Neural cell (in vitro differentiated cells): ENCODE measurements around the gene RALGDS. TPM values are rescaled to one million over a fixed set of nuclear protein-coding genes. Genes with fewer than 3 reads are reported as not detected.

ENCODE experiments used
- H2AFZ ChIP-seq: fragments of 200-600, 300-800 bp; sonication (generic), shearing (Covaris generic); 2 replicates; pipeline ENCODE4 v1.6.0; 2014; ENCODE audit warnings: low read depth, mild to moderate bottlenecking, antibody characterized with exemption, low read length, moderate library complexity
- H3F3A ChIP-seq: fragments of 200-600 bp; shearing (Covaris generic); 2 replicates; pipeline ENCODE4 v1.6.1; 2016; ENCODE audit warnings: mild to moderate bottlenecking, moderate library complexity, mixed read lengths, antibody characterized with exemption, low read length; ENCODE audit not compliant: insufficient read depth, poor library complexity, severe bottlenecking
- H3K27ac ChIP-seq: fragments of 200-600, 300-800 bp; sonication (generic), shearing (Covaris generic); 2 replicates; pipeline ENCODE4 v1.5.1; 2014; ENCODE audit warnings: mild to moderate bottlenecking, low read length, moderate library complexity
- H3K27me3 ChIP-seq: fragments of 300-800, 200-600 bp; sonication (generic), shearing (Covaris generic); 2 replicates; pipeline ENCODE4 v1.6.0; 2014; ENCODE audit warnings: mild to moderate bottlenecking, low read depth, low read length, moderate library complexity; ENCODE audit not compliant: insufficient read depth
- H3K36me3 ChIP-seq: fragments of 300-800, 200-600 bp; sonication (generic), shearing (Covaris generic); 2 replicates; pipeline ENCODE4 v1.5.1; 2014; ENCODE audit warnings: mild to moderate bottlenecking, antibody characterized with exemption, low read length, moderate library complexity; ENCODE audit not compliant: insufficient read depth
- H3K4me2 ChIP-seq: fragments of 300-800, 200-600 bp; sonication (generic), shearing (Covaris generic); 2 replicates; pipeline ENCODE4 v1.6.0; 2014; ENCODE audit warnings: mild to moderate bottlenecking, low read length
- H3K4me3 ChIP-seq: fragments of 300-800, 200-600 bp; sonication (generic), shearing (Covaris generic); 2 replicates; pipeline ENCODE4 v1.5.1; 2014; ENCODE audit warnings: mild to moderate bottlenecking, low read length, moderate library complexity
- H3K79me2 ChIP-seq: fragments of 200-600 bp; shearing (Covaris generic); replicated peaks from 2 replicates; pipeline ENCODE4 v1.6.0; 2014; ENCODE audit warnings: mild to moderate bottlenecking, low read length, moderate library complexity; ENCODE audit not compliant: insufficient read depth
- H3K9ac ChIP-seq: fragments of 300-800, 200-600 bp; sonication (generic), shearing (Covaris generic); 2 replicates; pipeline ENCODE4 v1.6.1; 2016; ENCODE audit warnings: mild to moderate bottlenecking, low read length, mixed read lengths
- H3K9me2 ChIP-seq: fragments of 200-600 bp; shearing (Covaris generic); 2 replicates; pipeline ENCODE4 v1.6.1; 2016; ENCODE audit warnings: mild to moderate bottlenecking, low read length, mixed read lengths; ENCODE audit not compliant: insufficient read depth
- H3K9me3 ChIP-seq: fragments of 200-600, 300-800 bp; sonication (generic), shearing (Covaris generic); 2 replicates; pipeline ENCODE4 v1.6.1; 2016; ENCODE audit warnings: mild to moderate bottlenecking, mixed run types, low read length, moderate library complexity, mixed read lengths
- H4K20me1 ChIP-seq: fragments of 200-600 bp; shearing (Covaris generic); 2 replicates; pipeline ENCODE4 v1.6.1; 2016; ENCODE audit warnings: mild to moderate bottlenecking, mixed run types; ENCODE audit not compliant: insufficient read depth
- EP300 ChIP-seq: fragments of 450-650 bp; conservative IDR thresholded peaks from 2 replicates; pipeline ENCODE4 v1.6.1; 2014; ENCODE audit warnings: antibody characterized with exemption, mild to moderate bottlenecking, moderate library complexity; ENCODE audit not compliant: poor library complexity, severe bottlenecking
- EZH2 ChIP-seq: fragments of 200-600, 300-800 bp; shearing (Covaris generic), sonication (generic); IDR thresholded peaks from 2 replicates; pipeline ENCODE4 v1.6.1; 2014; ENCODE audit warnings: antibody characterized with exemption, low read length, borderline replicate concordance, mild to moderate bottlenecking; ENCODE audit not compliant: insufficient read depth, poor library complexity, severe bottlenecking
- MXI1 ChIP-seq: fragments of 450-650 bp; conservative IDR thresholded peaks from 2 replicates; pipeline ENCODE4 v1.6.1; 2014; ENCODE audit warnings: antibody characterized with exemption, mild to moderate bottlenecking; ENCODE audit not compliant: poor library complexity, severe bottlenecking
- POLR2AphosphoS5 ChIP-seq: IDR thresholded peaks from 2 replicates; pipeline ENCODE4 v1.6.1; 2012
- RAD21 ChIP-seq: fragments of 450-650 bp; conservative IDR thresholded peaks from 2 replicates; pipeline ENCODE4 v1.6.1; 2014; ENCODE audit warnings: antibody characterized with exemption, mild to moderate bottlenecking, moderate library complexity
- SMC3 ChIP-seq: fragments of 450-650 bp; conservative IDR thresholded peaks from 2 replicates; pipeline ENCODE4 v1.6.1; 2014; ENCODE audit warnings: antibody characterized with exemption, mild to moderate bottlenecking, moderate library complexity; ENCODE audit not compliant: poor library complexity
- TAF1 ChIP-seq: IDR thresholded peaks from 2 replicates; pipeline ENCODE4 v1.6.1; 2012; ENCODE audit warnings: low read depth
- polyA plus RNA-seq: library from polyadenylated mRNA; depleted of rRNA; stranded (reverse); fragments of >200 nt; gene quantifications from 2 replicates; pipeline ENCODE4 v1.2.3, GENCODE V29; 2014
- TF ChIP-seq, protein P1 (sequence below): fragments of 450-650 bp; IDR thresholded peaks from 2 replicates; pipeline ENCODE4 v1.5.1; 2014; ENCODE audit warnings: antibody characterized with exemption, mild to moderate bottlenecking, moderate library complexity; ENCODE audit not compliant: poor library complexity, severe bottlenecking
- TF ChIP-seq, protein P2 (sequence below): IDR thresholded peaks from 2 replicates; pipeline ENCODE4 v1.6.1; 2012; ENCODE audit warnings: borderline replicate concordance

Gene RALGDS
- polyA plus RNA-seq, 1 donor from 2014 or later = 174 TPM

DNA sequence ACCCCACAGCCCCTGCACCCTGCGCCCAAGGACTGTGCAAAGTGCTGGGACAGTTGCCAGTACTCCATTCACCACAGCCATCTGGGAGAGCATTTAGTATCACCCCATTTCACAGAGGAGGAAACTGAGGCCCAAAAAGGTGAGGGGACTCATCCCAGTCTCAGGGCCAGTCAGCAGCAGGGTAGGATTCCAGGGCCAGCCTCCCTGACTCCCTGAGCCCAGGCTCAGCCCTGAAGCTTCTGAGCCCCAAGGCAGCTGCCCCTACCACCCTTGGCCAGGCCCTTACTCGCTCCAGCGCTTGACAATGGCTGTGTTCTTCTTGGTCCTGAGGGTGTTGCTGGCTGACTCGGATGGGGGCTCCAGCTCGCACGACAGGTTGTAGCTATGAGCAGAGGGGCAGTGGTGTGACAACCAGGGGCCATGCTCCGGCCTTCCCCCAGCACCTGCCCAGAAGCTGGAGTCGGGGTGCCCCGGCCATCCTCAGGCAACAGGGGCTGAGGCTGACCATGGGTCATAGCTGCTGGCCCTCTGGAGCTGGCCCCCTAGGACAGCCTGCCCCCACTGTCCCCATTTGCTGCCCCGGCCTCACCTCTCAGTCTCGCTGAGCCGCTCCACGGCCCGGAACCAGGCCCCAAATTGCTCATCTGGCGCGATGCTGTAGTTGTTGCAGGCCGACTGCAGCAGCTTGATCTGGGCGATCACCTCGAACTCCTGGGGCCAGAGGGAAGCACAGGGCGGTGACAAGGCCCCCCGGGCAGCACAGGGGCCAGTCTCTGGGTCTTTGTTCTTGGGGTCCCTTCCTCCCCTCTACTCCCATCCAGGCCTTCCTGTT lies 18.6 kb downstream of the RALGDS start:
- H3F3A ChIP-seq = no peaks in the 10 kb centered on the region
- H3K4me3 ChIP-seq = no peak overlapping the region
- H2AFZ ChIP-seq = no peak overlapping the region
- no peaks in the 10 kb centered on the region for H3K79me2 ChIP-seq
- no peaks in the 10 kb centered on the region for H3K9me2 ChIP-seq
- peaks cover 22% of the 10 kb centered on the region for H3K36me3 ChIP-seq
- H3K27ac ChIP-seq = no peak overlapping the region
- H3K9ac ChIP-seq = no peak overlapping the region
- no peaks in the 10 kb centered on the region for H4K20me1 ChIP-seq
- no peak overlapping the region for H3K4me2 ChIP-seq
- no peaks in the 10 kb centered on the region for H3K9me3 ChIP-seq
- no peaks in the 10 kb centered on the region for H3K27me3 ChIP-seq
- TF ChIP-seq TAF1 (no peak), EZH2 (no peak), POLR2AphosphoS5 (no peak), EP300 (no peak), RAD21 (no peak), SMC3 (no peak)
- TF ChIP-seq, protein P1, sequence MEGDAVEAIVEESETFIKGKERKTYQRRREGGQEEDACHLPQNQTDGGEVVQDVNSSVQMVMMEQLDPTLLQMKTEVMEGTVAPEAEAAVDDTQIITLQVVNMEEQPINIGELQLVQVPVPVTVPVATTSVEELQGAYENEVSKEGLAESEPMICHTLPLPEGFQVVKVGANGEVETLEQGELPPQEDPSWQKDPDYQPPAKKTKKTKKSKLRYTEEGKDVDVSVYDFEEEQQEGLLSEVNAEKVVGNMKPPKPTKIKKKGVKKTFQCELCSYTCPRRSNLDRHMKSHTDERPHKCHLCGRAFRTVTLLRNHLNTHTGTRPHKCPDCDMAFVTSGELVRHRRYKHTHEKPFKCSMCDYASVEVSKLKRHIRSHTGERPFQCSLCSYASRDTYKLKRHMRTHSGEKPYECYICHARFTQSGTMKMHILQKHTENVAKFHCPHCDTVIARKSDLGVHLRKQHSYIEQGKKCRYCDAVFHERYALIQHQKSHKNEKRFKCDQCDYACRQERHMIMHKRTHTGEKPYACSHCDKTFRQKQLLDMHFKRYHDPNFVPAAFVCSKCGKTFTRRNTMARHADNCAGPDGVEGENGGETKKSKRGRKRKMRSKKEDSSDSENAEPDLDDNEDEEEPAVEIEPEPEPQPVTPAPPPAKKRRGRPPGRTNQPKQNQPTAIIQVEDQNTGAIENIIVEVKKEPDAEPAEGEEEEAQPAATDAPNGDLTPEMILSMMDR = no peak

DNA sequence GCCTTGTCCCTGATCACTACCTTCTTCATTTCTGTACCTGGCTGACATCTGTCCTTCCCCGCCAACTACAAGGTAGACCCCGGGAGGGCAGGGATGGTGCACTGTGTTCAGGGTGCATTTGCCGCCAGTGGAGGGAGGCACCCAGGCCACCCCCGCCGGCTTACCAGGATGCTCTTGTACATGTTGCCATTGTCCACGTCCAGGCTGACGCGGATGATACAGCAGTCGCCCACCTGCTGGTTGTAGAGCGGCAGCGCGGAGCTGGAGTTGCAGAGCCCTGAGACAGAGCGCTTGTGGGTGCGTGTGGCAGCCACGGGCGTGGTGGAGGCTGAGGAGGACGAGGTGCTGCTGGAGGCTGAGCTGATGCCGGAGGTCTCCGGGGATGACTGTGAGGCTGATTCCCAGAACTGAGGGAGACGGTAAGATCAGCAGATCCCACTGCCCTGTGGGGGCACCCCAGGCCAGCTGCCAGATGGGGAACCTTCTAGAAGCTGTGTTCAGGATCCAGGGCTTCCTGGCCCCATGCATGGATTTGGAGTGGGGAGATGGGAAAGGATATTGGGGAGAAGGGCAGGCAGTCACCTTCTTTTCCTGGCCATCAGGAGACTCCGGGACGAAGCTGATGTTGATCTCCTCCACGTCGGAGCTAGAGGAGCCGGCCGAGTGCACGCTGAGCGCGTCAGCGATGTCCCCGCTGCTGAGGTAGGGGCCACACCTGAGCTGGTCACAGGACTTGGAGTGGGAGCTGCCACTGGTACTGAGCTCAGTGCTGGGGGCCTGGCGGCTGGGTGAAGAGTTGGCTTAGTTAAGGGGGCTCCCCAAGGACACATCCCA lies 19.5 kb downstream of the RALGDS start:
- no peaks in the 10 kb centered on the region for H3K9me2 ChIP-seq
- H4K20me1 ChIP-seq = no peaks in the 10 kb centered on the region
- no peak overlapping the region for H3K27ac ChIP-seq
- H3K9me3 ChIP-seq = no peaks in the 10 kb centered on the region
- H3K9ac ChIP-seq = no peak overlapping the region
- no peaks in the 10 kb centered on the region for H3K79me2 ChIP-seq
- no peak for TF ChIP-seq RAD21
- no peak for TF ChIP-seq EP300
- TF ChIP-seq, protein P1 = no peak
- TF ChIP-seq SMC3 = no peak
- TF ChIP-seq, protein P2, sequence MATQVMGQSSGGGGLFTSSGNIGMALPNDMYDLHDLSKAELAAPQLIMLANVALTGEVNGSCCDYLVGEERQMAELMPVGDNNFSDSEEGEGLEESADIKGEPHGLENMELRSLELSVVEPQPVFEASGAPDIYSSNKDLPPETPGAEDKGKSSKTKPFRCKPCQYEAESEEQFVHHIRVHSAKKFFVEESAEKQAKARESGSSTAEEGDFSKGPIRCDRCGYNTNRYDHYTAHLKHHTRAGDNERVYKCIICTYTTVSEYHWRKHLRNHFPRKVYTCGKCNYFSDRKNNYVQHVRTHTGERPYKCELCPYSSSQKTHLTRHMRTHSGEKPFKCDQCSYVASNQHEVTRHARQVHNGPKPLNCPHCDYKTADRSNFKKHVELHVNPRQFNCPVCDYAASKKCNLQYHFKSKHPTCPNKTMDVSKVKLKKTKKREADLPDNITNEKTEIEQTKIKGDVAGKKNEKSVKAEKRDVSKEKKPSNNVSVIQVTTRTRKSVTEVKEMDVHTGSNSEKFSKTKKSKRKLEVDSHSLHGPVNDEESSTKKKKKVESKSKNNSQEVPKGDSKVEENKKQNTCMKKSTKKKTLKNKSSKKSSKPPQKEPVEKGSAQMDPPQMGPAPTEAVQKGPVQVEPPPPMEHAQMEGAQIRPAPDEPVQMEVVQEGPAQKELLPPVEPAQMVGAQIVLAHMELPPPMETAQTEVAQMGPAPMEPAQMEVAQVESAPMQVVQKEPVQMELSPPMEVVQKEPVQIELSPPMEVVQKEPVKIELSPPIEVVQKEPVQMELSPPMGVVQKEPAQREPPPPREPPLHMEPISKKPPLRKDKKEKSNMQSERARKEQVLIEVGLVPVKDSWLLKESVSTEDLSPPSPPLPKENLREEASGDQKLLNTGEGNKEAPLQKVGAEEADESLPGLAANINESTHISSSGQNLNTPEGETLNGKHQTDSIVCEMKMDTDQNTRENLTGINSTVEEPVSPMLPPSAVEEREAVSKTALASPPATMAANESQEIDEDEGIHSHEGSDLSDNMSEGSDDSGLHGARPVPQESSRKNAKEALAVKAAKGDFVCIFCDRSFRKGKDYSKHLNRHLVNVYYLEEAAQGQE = no peak
- TF ChIP-seq MXI1 = no peak
- no peak for TF ChIP-seq POLR2AphosphoS5
- no peak for TF ChIP-seq TAF1
- no peak for TF ChIP-seq EZH2
- H3K4me2 ChIP-seq = no peak overlapping the region
- H3F3A ChIP-seq = no peaks in the 10 kb centered on the region
- no peaks in the 10 kb centered on the region for H3K27me3 ChIP-seq
- no peak overlapping the region for H3K4me3 ChIP-seq
- H3K36me3 ChIP-seq = peaks cover 29% of the 10 kb centered on the region
- no peak overlapping the region for H2AFZ ChIP-seq
